ENCODE measurements around the gene CBX6.

GRCh38 chr22:38867471-38868285 lies 4.3 kb downstream of the CBX6 start:
- TF ChIP-seq POLR2A (IDR thresholded peaks at IDR 0.05; ENCODE audit: low read length) (no peak), GATA1 (IDR thresholded peaks at IDR 0.05; ENCODE audit: low read depth, low read length) (no peak)

All from erythroblast (primary cell).